Measurements from ENCODE around the gene NECTIN1.

The NECTIN1 gene

GRCh38 chr11:119668676-119669075 lies 60.3 kb downstream of the NECTIN1 start:
- TF ChIP-seq CTCF (IDR thresholded peaks at IDR 0.05; ENCODE audit: low read depth, low read length) (no peak), MAX (IDR thresholded peaks at IDR 0.05; ENCODE audit: low read depth, low read length) (no peak), POLR2A (IDR thresholded peaks at IDR 0.05; ENCODE audit: extremely low read depth, insufficient read length) (no peak), MYC (IDR thresholded peaks at IDR 0.05; ENCODE audit: low read depth, low read length) (no peak)
- DNase-seq (ENCODE audit: low read depth) = peak; percentile 44
- no peak overlapping the region for H3K4me3 ChIP-seq (ENCODE audit: low read depth, low read length)

GRCh38 chr11:119666463-119667131 lies 62.4 kb downstream of the NECTIN1 start:
- DNase-seq (ENCODE audit: low read depth) = peak; percentile 74

GRCh38 chr11:119666061-119666460 lies 62.9 kb downstream of the NECTIN1 start:
- DNase-seq (ENCODE audit: low read depth) = no peak
- no peak overlapping the region for H3K4me3 ChIP-seq (ENCODE audit: low read depth, low read length)
- TF ChIP-seq MYC (IDR thresholded peaks at IDR 0.05; ENCODE audit: low read depth, low read length) (no peak), CTCF (IDR thresholded peaks at IDR 0.05; ENCODE audit: low read depth, low read length) (no peak), MAX (IDR thresholded peaks at IDR 0.05; ENCODE audit: low read depth, low read length) (no peak; the same call in 1 of the 2 replicates)

More at GRCh38 chr11:119666463-119667131, 62.4 kb downstream of the NECTIN1 start:
- TF ChIP-seq MAX (IDR thresholded peaks at IDR 0.05; ENCODE audit: low read depth, low read length) = peak; percentile 51
- peak; percentile 93 for TF ChIP-seq CTCF (IDR thresholded peaks at IDR 0.05; ENCODE audit: low read depth, low read length)
- peak; percentile 60 for TF ChIP-seq MYC (IDR thresholded peaks at IDR 0.05; ENCODE audit: low read depth, low read length)
- TF ChIP-seq POLR2A (IDR thresholded peaks at IDR 0.05; ENCODE audit: extremely low read depth, insufficient read length) = no peak
- no peak overlapping the region for H3K4me3 ChIP-seq (ENCODE audit: low read depth, low read length)

GRCh38 chr11:119664701-119665420 lies 64.1 kb downstream of the NECTIN1 start:
- H3K4me3 ChIP-seq (ENCODE audit: low read depth, low read length) = no peak overlapping the region
- no peak for TF ChIP-seq MAX (IDR thresholded peaks at IDR 0.05; ENCODE audit: low read depth, low read length)
- TF ChIP-seq POLR2A (IDR thresholded peaks at IDR 0.05; ENCODE audit: extremely low read depth, insufficient read length) = no peak
- TF ChIP-seq MYC (IDR thresholded peaks at IDR 0.05; ENCODE audit: low read depth, low read length) = no peak
- no peak for TF ChIP-seq CTCF (IDR thresholded peaks at IDR 0.05; ENCODE audit: low read depth, low read length)
- no peak for DNase-seq (ENCODE audit: low read depth)

GRCh38 chr11:119664063-119664572 lies 64.9 kb downstream of the NECTIN1 start:
- no peak for DNase-seq (ENCODE audit: low read depth)
- TF ChIP-seq POLR2A (IDR thresholded peaks at IDR 0.05; ENCODE audit: extremely low read depth, insufficient read length) (no peak), MYC (IDR thresholded peaks at IDR 0.05; ENCODE audit: low read depth, low read length) (no peak), CTCF (IDR thresholded peaks at IDR 0.05; ENCODE audit: low read depth, low read length) (no peak)
- no peak overlapping the region for H3K4me3 ChIP-seq (ENCODE audit: low read depth, low read length)
